Measurements from ENCODE around the gene ZNF275. TPM values are rescaled to one million over a fixed set of nuclear protein-coding genes. Genes with fewer than 3 reads are reported as not detected.

The ZNF275 gene
- total RNA-seq, 2 donors from 2014 or later, result 16.3 to 58.6 TPM

- Histone ChIP-seq H3K4me3 (no peak overlapping the region), H3K36me3 (no peaks in the 10 kb centered on the region), H3K4me1 (replicated peaks) (no peaks in the 10 kb centered on the region), H3K27ac (no peak overlapping the region), H3K27me3 (replicated peaks; ENCODE audit: insufficient read depth) (no peaks in the 10 kb centered on the region), H3K9me3 (no peaks in the 10 kb centered on the region)
- WGBS, result no CpG with 5 or more reads among the region's 1 CpG
- TF ChIP-seq POLR2A (IDR thresholded peaks at IDR 0.05), result no peak
- TF ChIP-seq CTCF (IDR thresholded peaks at IDR 0.05), result no peak
- TF ChIP-seq POLR2AphosphoS5 (IDR thresholded peaks at IDR 0.05), result no peak
- DNase-seq (ENCODE audit: low spot score), result no peak
- intact Hi-C loops (cut with DNase I), result no loop called here
These were observed 21.1 kb upstream of the ZNF275 start for GRCh38 chrX:153312842-153313241.

GRCh38 chrX:153317306-153317705, 16.6 kb upstream of the ZNF275 start:
- Histone ChIP-seq H3K9me3 (no peaks in the 10 kb centered on the region), H3K27me3 (replicated peaks; ENCODE audit: insufficient read depth) (no peaks in the 10 kb centered on the region), H3K27ac (no peak overlapping the region), H3K4me1 (replicated peaks) (no peaks in the 10 kb centered on the region), H3K36me3 (no peaks in the 10 kb centered on the region), H3K4me3 (no peak overlapping the region)
- 100% methylated on average over 2 of the region's 8 CpGs for WGBS
- DNase-seq (ENCODE audit: low spot score), result no peak
- TF ChIP-seq POLR2AphosphoS5 (IDR thresholded peaks at IDR 0.05) (no peak), POLR2A (IDR thresholded peaks at IDR 0.05) (no peak), CTCF (IDR thresholded peaks at IDR 0.05) (no peak)
- intact Hi-C loops (cut with DNase I), result no loop called here

GRCh38 chrX:153317996-153318722, 15.8 kb upstream of the ZNF275 start:
- no peak for DNase-seq (ENCODE audit: low spot score)
- 92% methylated on average over 11 of the region's 20 CpGs for WGBS
- H3K4me1 ChIP-seq (replicated peaks), result no peaks in the 10 kb centered on the region

GRCh38 chrX:153318811-153319210, 15.1 kb upstream of the ZNF275 start:
- 92% methylated on average over 4 of the region's 7 CpGs for WGBS
- no peak for TF ChIP-seq CTCF (IDR thresholded peaks at IDR 0.05)
- TF ChIP-seq POLR2AphosphoS5 (IDR thresholded peaks at IDR 0.05), result no peak
- H3K4me3 ChIP-seq, result no peak overlapping the region
- DNase-seq (ENCODE audit: low spot score), result no peak
- no peak overlapping the region for H3K27ac ChIP-seq
- H3K27me3 ChIP-seq (replicated peaks; ENCODE audit: insufficient read depth), result no peaks in the 10 kb centered on the region
- no peaks in the 10 kb centered on the region for H3K9me3 ChIP-seq
- no peaks in the 10 kb centered on the region for H3K36me3 ChIP-seq
- intact Hi-C loops (cut with DNase I), result no loop called here
- no peaks in the 10 kb centered on the region for H3K4me1 ChIP-seq (replicated peaks)

More at GRCh38 chrX:153317996-153318722, 15.8 kb upstream of the ZNF275 start:
- Histone ChIP-seq H3K36me3 (no peaks in the 10 kb centered on the region), H3K27me3 (replicated peaks; ENCODE audit: insufficient read depth) (no peaks in the 10 kb centered on the region), H3K9me3 (no peaks in the 10 kb centered on the region), H3K27ac (no peak overlapping the region), H3K4me3 (no peak overlapping the region)
- intact Hi-C loops (cut with DNase I), result no loop called here
- TF ChIP-seq CTCF (IDR thresholded peaks at IDR 0.05), result no peak
- no peak for TF ChIP-seq POLR2A (IDR thresholded peaks at IDR 0.05)
- no peak for TF ChIP-seq POLR2AphosphoS5 (IDR thresholded peaks at IDR 0.05)
